ENCODE measurements around the gene AP3D1. TPM values are rescaled to one million over a fixed set of nuclear protein-coding genes. Genes with fewer than 3 reads are reported as not detected.

The AP3D1 gene
- total RNA-seq, 1 donor from 2014 or later = 115 TPM

DNA sequence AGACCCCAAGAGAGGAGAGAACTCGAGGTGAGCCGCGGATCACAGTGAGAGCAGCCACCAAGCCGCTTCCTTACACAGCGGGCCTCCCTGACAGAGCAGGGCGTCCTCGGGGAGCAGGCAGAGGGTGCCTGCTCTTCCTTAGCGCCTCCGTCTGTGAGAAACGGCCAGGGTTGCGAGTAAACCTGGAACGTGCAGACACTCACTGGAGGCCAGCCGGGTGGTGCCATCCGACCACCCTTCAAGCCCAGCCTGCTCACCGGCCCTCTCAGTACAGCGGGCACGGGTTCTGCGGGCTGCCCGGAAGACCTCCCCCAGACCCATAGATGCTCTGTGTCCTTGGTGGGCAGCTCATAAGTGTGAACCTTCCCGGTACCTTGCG is 22.0 kb upstream of the AP3D1 start:
- Mint-ChIP-seq H3K27me3 (ENCODE audit: low read depth) (no peaks in the 10 kb centered on the region), H3K36me3 (peaks cover 4% of the 10 kb centered on the region), H3K4me1 (peaks cover 52% of the 10 kb centered on the region), H3K4me3 (no peak overlapping the region), H3K9me3 (no peaks in the 10 kb centered on the region), H3K27ac (peak overlapping the region; percentile 90)
- TF ChIP-seq, protein P1, sequence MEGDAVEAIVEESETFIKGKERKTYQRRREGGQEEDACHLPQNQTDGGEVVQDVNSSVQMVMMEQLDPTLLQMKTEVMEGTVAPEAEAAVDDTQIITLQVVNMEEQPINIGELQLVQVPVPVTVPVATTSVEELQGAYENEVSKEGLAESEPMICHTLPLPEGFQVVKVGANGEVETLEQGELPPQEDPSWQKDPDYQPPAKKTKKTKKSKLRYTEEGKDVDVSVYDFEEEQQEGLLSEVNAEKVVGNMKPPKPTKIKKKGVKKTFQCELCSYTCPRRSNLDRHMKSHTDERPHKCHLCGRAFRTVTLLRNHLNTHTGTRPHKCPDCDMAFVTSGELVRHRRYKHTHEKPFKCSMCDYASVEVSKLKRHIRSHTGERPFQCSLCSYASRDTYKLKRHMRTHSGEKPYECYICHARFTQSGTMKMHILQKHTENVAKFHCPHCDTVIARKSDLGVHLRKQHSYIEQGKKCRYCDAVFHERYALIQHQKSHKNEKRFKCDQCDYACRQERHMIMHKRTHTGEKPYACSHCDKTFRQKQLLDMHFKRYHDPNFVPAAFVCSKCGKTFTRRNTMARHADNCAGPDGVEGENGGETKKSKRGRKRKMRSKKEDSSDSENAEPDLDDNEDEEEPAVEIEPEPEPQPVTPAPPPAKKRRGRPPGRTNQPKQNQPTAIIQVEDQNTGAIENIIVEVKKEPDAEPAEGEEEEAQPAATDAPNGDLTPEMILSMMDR (IDR thresholded peaks at IDR 0.05; ENCODE audit: unreplicated experiment) = no peak
- no peak for DNase-seq (ENCODE audit: low spot score in 2 of 2, unreplicated experiment in 2 of 2)

DNA sequence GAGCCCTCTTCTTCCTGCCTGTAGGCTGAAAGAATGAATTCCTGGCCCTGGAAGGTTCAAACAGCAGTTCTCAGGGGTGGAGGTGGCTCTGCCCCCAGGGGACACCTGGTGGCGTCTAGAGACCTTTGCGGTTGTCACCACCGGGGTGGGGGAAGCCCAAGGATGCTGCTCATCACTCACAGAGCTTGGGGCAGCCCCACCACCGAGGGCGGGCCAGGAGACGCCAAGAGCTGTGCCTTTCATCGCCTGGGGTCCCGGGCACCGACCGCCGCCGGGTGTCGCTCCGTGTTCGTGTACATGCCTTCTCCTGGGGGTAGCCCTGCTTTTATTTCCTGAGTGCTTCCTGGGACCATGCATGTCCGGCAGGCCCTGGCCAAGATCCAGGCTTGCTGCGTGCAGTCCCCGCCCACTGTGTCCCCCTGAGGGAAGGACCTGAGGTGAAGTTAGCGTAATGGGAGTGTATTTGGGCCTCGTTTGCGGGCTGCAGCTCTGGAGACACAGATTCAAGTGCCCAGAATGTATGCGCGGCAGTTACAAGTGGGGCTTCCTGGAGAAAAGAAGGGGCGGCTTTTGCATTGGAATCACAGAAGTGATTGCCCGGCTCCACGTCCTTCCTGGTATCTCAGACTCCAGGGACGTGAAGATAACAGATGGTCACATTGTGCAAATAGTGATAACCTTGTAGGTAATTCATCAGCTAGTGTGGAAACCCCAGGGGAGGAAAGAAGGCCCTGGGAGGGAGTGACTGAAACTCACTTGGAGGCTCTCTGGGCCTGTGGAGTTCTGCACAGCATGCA is 20.2 kb upstream of the AP3D1 start:
- Mint-ChIP-seq H3K4me1 (peaks cover 62% of the 10 kb centered on the region), H3K27ac (peak overlapping the region; percentile 90), H3K9me3 (no peaks in the 10 kb centered on the region), H3K27me3 (ENCODE audit: low read depth) (no peaks in the 10 kb centered on the region), H3K4me3 (peak overlapping the region; percentile 39), H3K36me3 (peaks cover 4% of the 10 kb centered on the region)
- TF ChIP-seq, protein P1 (IDR thresholded peaks at IDR 0.05; ENCODE audit: unreplicated experiment) = no peak
- DNase-seq (ENCODE audit: low spot score in 2 of 2, unreplicated experiment in 2 of 2) = no peak

DNA sequence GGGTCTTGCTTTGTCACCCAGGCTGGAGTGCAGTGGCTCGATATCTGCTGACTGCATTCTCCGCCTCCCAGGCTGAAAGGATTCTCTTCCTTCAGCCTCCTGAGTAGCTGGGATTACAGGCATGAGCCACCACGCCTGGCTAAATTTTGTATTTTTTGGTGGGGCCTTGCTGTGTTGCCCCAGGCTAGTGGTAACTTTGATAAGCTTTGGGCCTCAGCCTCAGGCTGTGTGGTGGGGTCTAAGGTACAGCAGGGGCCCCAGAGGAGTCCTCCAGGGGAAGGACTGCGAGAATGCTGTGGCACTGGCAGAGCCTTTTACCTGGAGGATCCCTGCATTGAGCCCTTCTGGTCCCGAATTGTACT is 19.6 kb upstream of the AP3D1 start:
- TF ChIP-seq, protein P1 (IDR thresholded peaks at IDR 0.05; ENCODE audit: unreplicated experiment) = no peak
- no peaks in the 10 kb centered on the region for H3K9me3 Mint-ChIP-seq
- no peak for DNase-seq (ENCODE audit: low spot score in 2 of 2, unreplicated experiment in 2 of 2)
- peaks cover 57% of the 10 kb centered on the region for H3K4me1 Mint-ChIP-seq
- H3K27ac Mint-ChIP-seq = peak overlapping the region; percentile 90
- H3K36me3 Mint-ChIP-seq = peaks cover 3% of the 10 kb centered on the region
- H3K27me3 Mint-ChIP-seq (ENCODE audit: low read depth) = no peaks in the 10 kb centered on the region
- no peak overlapping the region for H3K4me3 Mint-ChIP-seq

DNA sequence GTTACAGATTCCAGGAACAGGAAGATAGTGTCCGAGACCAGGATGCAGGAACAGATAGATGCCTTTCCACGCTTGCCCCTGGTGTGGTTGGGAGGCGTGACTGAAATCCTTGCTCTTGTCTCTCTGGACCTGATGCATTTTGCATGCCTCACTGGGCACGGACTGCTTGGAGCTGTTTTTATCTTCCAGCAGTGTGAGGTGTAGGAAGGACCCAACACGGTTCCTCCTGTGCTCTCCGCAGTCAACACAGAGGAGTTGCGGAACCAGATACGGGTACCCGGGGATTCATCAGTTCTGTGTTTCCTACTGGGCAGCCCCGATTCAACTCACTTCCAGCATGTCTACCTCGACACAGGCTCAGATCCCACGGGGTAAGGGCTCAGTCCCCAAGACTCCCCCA is 18.9 kb upstream of the AP3D1 start:
- peaks cover 3% of the 10 kb centered on the region for H3K36me3 Mint-ChIP-seq
- TF ChIP-seq, protein P1 (IDR thresholded peaks at IDR 0.05; ENCODE audit: unreplicated experiment) = no peak
- peak overlapping the region; percentile 62 for H3K27ac Mint-ChIP-seq
- H3K9me3 Mint-ChIP-seq = no peaks in the 10 kb centered on the region
- no peak overlapping the region for H3K4me3 Mint-ChIP-seq
- H3K27me3 Mint-ChIP-seq (ENCODE audit: low read depth) = no peaks in the 10 kb centered on the region
- no peak for DNase-seq (ENCODE audit: low spot score in 2 of 2, unreplicated experiment in 2 of 2)
- H3K4me1 Mint-ChIP-seq = peaks cover 58% of the 10 kb centered on the region

DNA sequence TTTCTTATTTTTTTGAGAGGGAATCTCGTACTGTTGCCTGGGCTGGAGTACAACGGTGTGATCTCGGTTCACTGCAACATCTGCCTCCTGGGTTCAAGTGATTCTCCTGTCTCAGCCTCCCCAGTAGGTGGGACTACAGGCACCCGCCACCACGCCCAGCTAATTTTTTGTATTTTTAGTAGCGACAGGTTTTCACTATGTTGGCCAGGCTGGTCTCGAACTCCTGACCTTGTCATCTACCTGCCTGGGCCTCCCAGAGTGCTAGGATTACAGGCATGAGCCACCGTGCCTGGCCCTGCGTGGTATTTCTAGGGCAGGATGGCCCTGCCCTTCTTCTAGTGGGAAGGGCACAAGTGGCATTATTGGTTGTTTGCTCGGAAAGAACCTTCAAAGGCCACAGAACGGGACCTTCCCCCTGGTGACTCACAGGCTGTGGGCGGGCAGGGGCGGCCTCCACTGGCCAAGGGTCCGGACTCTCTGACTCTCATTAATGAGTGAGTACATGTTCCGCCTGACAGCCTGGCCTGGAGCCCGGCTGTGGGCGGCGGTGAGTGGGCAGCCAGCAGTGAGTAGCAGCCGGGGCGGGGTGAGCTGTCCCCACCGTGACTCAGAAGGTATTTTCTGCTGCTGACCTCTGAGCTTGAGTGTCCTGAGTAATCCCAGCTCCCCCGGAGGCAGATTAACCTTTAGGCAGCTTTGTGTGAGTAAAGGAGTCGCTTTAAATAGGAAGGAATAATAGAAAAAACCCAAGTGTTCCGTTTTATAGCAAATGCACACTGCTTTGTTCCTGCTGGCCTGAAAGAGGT is 17.5 kb upstream of the AP3D1 start:
- Mint-ChIP-seq H3K36me3 (no peaks in the 10 kb centered on the region), H3K4me1 (peaks cover 58% of the 10 kb centered on the region), H3K4me3 (no peak overlapping the region), H3K27me3 (ENCODE audit: low read depth) (no peaks in the 10 kb centered on the region), H3K27ac (peak overlapping the region; percentile 82), H3K9me3 (no peaks in the 10 kb centered on the region)
- DNase-seq (ENCODE audit: low spot score in 2 of 2, unreplicated experiment in 2 of 2) = no peak
- TF ChIP-seq, protein P1 (IDR thresholded peaks at IDR 0.05; ENCODE audit: unreplicated experiment) = no peak

All from mesothelial cell of epicardium (in vitro differentiated cells).